Measurements from ENCODE around the gene WNT2B.

- TF ChIP-seq POLR2A (IDR thresholded peaks at IDR 0.05) (no peak), CTCF (IDR thresholded peaks at IDR 0.05) (no peak)
Observed at GRCh38 chr1:112492076-112492475, 16.7 kb upstream of the WNT2B start.

All from Peyer's patch (tissue), 4 donors.